ENCODE results near the gene BANK1. TPM values are rescaled to one million over a fixed set of nuclear protein-coding genes. Genes with fewer than 3 reads are reported as not detected.

Gene BANK1
- polyA plus RNA-seq, 6 donors from 2014 or later: 473 to 679 (median 597) TPM

DNA sequence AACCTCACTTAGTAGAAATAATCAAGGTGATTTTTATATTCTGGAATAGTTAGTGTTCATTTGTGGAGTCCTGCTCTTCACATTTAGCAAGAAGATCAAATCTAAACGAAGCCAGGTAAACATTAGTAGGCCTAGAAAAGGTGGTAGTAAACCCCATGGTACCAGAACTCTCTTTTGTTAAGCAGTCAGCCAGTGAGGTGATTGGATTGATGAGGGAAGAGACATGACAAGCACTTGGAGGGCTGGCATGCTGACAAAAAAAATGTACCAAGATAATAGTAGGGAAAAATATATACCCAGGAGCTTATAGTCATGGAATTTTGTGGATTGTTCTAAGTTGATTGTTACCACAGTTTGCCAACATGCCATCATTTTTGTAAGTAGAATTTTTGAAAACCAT is 163.8 kb downstream of the BANK1 start:
- H3K4me3 Mint-ChIP-seq: peak overlapping the region in 1 of 8 donors; percentile 29
- H3K27ac Mint-ChIP-seq: peak overlapping the region; percentile 24 to 81 (median 80)
- H3K36me3 Mint-ChIP-seq: peaks cover 21 to 50% of the 10 kb centered on the region in 2 donors
- H3K9me3 Mint-ChIP-seq: no peaks in the 10 kb centered on the region
- no peak for DNase-seq
- H3K27me3 Mint-ChIP-seq: no peaks in the 10 kb centered on the region
- peaks cover 28 to 40% (median 35%) of the 10 kb centered on the region in 3 donors for H3K4me1 Mint-ChIP-seq
- no peak for ATAC-seq (ENCODE audit: low read depth in 2 of 2)

DNA sequence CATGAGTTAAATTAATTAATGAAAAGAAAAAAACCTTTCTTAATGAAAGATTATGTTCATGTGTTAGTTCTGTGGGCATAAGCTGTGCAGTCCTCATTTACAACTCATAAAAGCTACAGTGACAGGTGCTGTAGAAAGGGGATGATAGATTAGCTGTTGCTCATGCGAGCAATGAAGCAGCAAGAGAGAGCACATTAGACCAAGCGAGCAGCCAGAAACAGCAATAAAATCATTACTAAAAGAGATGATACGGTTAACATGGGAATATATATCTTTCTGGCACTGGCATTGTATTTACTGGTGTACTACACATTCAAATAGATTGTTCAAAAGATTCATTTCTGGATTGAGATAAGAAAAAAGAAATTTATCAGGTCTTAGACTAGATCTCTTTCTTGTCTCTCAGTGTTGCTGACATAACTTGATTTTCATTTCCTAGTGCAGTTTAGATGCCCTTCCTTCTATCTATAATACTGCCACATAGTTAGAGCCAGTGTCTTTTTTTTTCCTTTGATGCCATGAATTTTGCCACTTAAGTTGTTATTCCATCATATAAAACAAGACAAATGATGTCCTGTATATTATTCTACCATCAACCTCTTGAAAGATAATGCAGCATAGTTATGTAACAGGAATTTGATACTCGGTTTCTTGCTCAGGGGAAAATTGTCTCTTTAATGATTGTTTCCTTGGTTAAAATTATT is 164.6 kb downstream of the BANK1 start:
- no peak for DNase-seq
- no peaks in the 10 kb centered on the region for H3K9me3 Mint-ChIP-seq
- peaks cover 28 to 42% (median 37%) of the 10 kb centered on the region in 3 donors for H3K4me1 Mint-ChIP-seq
- H3K36me3 Mint-ChIP-seq: peaks cover 23 to 54% of the 10 kb centered on the region in 2 donors
- H3K27ac Mint-ChIP-seq: peak overlapping the region; percentile 50 to 92 (median 80)
- H3K27me3 Mint-ChIP-seq: no peaks in the 10 kb centered on the region
- H3K4me3 Mint-ChIP-seq: no peak overlapping the region
- ATAC-seq (ENCODE audit: low read depth in 2 of 2): peak in 1 of 2 donors; percentile 32

DNA sequence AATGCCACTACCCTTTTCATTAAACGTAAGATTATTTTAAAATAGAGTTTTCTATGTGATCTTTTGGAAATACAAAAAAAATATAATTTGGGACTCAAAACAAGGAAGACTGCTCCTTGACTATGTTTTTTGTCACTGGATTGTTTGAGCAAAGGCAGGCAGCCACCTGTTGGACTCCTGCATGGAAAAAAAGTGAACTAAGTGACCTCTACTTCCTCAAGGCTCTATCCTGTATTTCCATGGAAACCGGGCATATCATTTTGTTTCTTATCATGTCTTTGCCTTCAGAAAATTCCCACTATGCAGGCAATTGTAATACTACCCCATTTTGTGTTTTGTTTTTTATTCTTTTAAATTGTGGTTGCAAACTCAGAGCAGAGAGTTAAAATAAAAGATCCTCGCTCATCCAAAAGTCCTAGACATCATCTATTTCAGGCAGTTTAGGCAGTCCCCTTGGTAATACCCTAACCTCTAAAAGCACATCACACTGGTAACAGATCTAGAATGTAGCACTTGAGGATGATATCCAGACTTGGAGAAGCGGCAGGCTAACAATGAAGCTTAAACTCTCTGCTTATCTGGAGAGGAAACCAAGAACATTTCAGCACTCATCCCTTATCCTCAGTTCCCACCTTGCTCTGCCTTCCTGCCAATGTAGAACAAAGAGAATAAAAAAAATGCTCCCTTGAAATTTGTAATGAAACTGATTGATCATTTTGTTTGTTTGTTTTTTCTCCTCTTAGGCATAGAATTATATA is 165.7 kb downstream of the BANK1 start:
- DNase-seq: no peak

DNA sequence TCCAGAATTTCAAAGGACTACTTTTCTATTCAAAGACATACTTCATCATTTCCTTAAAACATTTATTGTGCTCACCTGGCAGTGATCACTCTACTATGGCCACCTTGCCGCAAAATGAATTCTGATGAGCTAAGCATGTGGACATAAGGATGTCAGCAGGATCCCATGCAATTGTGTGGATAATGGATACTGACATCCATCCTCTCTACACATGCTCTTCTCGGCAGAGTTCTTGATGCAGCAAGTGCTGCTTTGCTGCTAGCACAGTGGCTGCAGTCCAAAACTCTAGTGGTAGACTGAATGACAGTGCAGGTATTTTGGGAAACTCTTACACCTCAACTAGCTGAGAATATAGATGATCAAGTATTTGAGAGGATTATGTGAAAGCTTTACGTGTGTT is 168.0 kb downstream of the BANK1 start:
- DNase-seq (no peak), ATAC-seq (ENCODE audit: low read depth in 2 of 2) (no peak)
- peaks cover 42 to 73% of the 10 kb centered on the region in 2 donors for H3K36me3 Mint-ChIP-seq
- no peak overlapping the region for H3K4me3 Mint-ChIP-seq
- no peaks in the 10 kb centered on the region for H3K9me3 Mint-ChIP-seq
- H3K27me3 Mint-ChIP-seq: no peaks in the 10 kb centered on the region
- H3K27ac Mint-ChIP-seq: peak overlapping the region in 1 of 6 donors; percentile 64
- H3K4me1 Mint-ChIP-seq: peaks cover 39 to 54% (median 49%) of the 10 kb centered on the region in 3 donors

More for the DNA sequence above, 165.7 kb downstream of the BANK1 start:
- H3K27ac Mint-ChIP-seq: peak overlapping the region; percentile 18 to 84 (median 74)
- H3K27me3 Mint-ChIP-seq: no peaks in the 10 kb centered on the region
- H3K4me3 Mint-ChIP-seq: no peak overlapping the region
- H3K9me3 Mint-ChIP-seq: no peaks in the 10 kb centered on the region
- no peak for ATAC-seq (ENCODE audit: low read depth in 2 of 2)
- H3K36me3 Mint-ChIP-seq: peaks cover 29 to 58% of the 10 kb centered on the region in 2 donors
- H3K4me1 Mint-ChIP-seq: peaks cover 33 to 43% (median 42%) of the 10 kb centered on the region in 3 donors

DNA sequence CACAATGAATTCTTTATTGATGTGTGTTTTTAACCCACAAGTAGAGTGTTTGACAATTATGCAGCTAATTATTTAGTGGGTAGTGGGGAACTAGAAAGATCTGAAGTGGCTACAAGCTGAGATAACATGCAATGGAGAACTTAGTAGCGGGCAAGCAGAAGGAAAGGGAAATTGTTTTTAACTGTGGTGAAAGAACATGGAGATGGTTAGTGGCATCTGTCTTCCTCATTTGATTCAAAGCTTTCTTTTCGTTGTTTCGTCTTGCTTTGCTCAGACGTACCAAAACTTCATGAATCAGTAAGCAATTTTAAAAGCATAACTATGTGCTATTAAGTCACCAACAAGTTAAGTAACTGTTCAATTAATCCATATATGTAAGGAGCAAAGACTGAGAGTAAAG is 169.9 kb downstream of the BANK1 start:
- Mint-ChIP-seq H3K27ac (peak overlapping the region in 3 of 6 donors; percentile 57 to 80 (median 65)), H3K4me3 (no peak overlapping the region), H3K9me3 (peaks cover 0 to 2% (median 0%) of the 10 kb centered on the region in 7 donors), H3K27me3 (no peaks in the 10 kb centered on the region), H3K36me3 (peaks cover 37 to 65% of the 10 kb centered on the region in 2 donors), H3K4me1 (peaks cover 27 to 43% (median 41%) of the 10 kb centered on the region in 3 donors)
- no peak for DNase-seq
- no peak for ATAC-seq (ENCODE audit: low read depth in 2 of 2)

DNA sequence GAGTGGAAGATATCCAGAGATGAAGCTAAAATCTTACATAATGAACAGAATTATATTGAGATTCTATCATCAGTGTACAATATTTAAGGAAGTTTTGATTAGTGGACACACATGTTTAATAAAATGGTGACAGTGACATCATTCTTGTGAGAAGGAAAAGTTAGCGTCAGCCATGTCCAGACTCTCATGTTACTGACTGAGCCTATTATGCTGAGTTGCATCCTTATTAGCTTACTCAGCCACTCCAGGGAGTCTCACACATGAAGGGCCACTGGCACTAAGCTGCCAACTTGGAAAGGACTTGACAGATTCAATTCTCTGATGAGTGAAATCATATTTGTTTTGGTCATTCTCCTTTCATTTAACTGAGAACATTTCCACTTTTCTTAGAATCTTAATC is 170.6 kb downstream of the BANK1 start:
- Mint-ChIP-seq H3K27me3 (no peaks in the 10 kb centered on the region), H3K4me1 (peaks cover 27 to 43% (median 39%) of the 10 kb centered on the region in 3 donors), H3K9me3 (peaks cover 0 to 2% (median 0%) of the 10 kb centered on the region in 7 donors), H3K4me3 (no peak overlapping the region), H3K27ac (peak overlapping the region in 3 of 6 donors; percentile 12 to 83 (median 57)), H3K36me3 (peaks cover 37 to 61% of the 10 kb centered on the region in 2 donors)
- DNase-seq (no peak), ATAC-seq (ENCODE audit: low read depth in 2 of 2) (no peak)

DNA sequence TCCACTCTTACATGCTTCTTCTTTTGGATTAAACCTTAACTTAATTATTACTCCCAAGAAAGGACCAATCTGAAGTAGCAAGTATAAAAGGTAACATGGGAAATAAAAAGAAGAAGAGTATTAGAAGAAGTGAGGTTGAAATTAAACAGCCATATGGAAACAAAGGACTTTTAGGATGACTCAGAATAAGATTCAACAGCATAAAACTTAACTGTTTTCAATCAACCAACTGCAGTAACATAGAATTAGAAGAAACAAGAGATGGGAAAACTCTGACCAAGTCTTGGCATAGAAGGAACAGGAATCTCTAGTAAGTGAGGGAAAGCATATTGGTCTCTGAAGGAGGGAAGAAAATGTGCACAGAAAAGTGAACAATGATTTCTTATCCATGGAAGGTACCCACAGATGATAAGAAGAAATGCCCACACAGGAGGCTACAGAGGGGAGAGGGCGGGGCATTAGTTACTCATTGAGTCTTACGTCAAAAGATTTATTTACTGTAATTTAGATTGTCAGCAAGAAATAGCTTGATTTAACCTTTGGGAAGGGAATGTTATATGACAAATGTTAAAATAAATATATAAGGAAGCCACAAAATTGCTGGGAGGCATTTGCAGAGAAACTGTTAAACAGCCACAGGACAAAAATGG is 177.3 kb downstream of the BANK1 start:
- Mint-ChIP-seq H3K27me3 (no peaks in the 10 kb centered on the region), H3K9me3 (peaks cover 0 to 5% (median 0%) of the 10 kb centered on the region in 7 donors), H3K27ac (peak overlapping the region; percentile 47 to 96 (median 82)), H3K4me1 (peaks cover 51 to 67% (median 63%) of the 10 kb centered on the region in 3 donors), H3K4me3 (peak overlapping the region in 2 of 8 donors; percentile 12 to 44), H3K36me3 (peaks cover 48 to 49% of the 10 kb centered on the region in 2 donors)
- DNase-seq: no peak
- no peak for ATAC-seq (ENCODE audit: low read depth in 2 of 2)

DNA sequence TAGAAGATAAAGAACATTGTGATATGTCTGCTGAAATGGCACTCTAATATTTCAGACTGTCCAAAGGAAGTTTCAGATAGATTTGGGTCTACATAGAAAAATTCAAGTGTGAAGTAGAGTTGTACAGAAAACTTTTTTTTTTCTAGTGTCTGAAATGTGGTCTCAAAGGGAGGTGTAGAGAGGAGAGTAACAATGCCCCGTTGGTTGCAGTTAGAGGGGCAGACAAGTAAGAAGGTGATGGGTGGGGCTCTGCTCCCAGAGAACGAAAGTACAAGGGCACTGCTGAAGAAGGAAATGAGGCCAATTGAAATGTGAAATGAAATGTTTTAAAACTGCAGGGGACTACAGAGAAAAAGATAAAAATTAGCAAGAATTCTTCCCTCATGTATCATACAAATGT is 177.8 kb downstream of the BANK1 start:
- ATAC-seq (ENCODE audit: low read depth in 2 of 2) (no peak), DNase-seq (no peak)
- Mint-ChIP-seq H3K27me3 (no peaks in the 10 kb centered on the region), H3K9me3 (peaks cover 0 to 5% (median 0%) of the 10 kb centered on the region in 7 donors), H3K27ac (peak overlapping the region; percentile 47 to 79 (median 58)), H3K36me3 (peaks cover 43 to 44% of the 10 kb centered on the region in 2 donors), H3K4me3 (peak overlapping the region in 2 of 8 donors; percentile 11 to 25), H3K4me1 (peaks cover 52 to 69% (median 64%) of the 10 kb centered on the region in 3 donors)

DNA sequence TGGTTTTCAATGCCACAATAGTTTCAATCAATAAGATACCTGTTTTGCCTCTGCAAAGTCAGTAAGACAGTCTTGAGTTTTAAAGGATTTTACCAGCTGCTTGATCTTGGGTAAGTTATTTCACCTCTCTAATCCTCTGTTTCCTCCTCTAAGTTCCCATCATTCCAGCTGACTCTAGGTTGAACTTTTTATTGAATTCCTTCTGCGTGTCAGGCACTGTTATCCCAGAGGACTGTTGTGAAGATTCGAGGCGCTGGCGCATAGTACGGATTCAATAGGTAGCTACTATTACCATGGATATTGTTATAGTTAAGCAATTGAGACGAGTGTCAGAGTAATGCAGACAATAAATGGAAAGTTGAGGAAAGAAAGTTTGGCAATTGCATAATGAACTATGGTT is 179.4 kb downstream of the BANK1 start:
- H3K9me3 Mint-ChIP-seq: peaks cover 0 to 2% (median 0%) of the 10 kb centered on the region in 7 donors
- peaks cover 36 to 37% of the 10 kb centered on the region in 2 donors for H3K36me3 Mint-ChIP-seq
- DNase-seq (no peak), ATAC-seq (ENCODE audit: low read depth in 2 of 2) (no peak)
- no peaks in the 10 kb centered on the region for H3K27me3 Mint-ChIP-seq
- H3K4me3 Mint-ChIP-seq: peak overlapping the region in 2 of 8 donors; percentile 22 to 24
- H3K4me1 Mint-ChIP-seq: peaks cover 54 to 73% (median 66%) of the 10 kb centered on the region in 3 donors
- peak overlapping the region in 5 of 6 donors; percentile 16 to 57 (median 28) for H3K27ac Mint-ChIP-seq

DNA sequence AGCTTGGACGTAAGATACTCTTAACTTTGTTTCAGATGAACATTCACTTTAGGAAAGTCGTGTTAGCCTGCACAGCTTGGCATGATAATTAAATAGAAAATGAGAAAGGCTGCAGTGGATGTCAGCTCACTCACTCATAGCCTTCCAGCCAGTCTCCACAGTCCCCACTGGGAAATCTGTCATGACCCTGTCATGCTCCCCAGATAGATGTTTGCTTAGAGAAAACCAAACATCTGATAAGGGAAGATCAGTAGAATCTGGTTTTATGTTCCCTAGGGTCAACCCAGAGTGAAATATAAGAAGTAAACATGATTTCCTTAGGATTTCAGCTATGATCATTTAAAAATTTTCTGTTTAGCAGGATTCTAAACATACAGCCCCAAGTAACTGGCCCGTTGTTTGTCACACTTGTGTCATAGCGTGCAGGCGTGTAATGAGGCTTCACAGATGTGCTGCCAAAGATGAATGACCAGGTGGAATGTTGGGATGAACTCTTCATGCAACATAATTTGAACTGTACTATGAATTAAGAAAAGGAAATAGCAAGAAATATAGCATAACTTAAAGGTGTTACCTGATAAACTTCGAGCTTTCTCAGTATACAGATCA is 180.1 kb downstream of the BANK1 start:
- Mint-ChIP-seq H3K4me3 (no peak overlapping the region), H3K4me1 (peaks cover 54 to 75% (median 67%) of the 10 kb centered on the region in 3 donors), H3K36me3 (peaks cover 33 to 36% of the 10 kb centered on the region in 2 donors), H3K27ac (peak overlapping the region; percentile 28 to 89 (median 56)), H3K9me3 (peaks cover 0 to 2% (median 0%) of the 10 kb centered on the region in 7 donors), H3K27me3 (no peaks in the 10 kb centered on the region)
- ATAC-seq (ENCODE audit: low read depth in 2 of 2) (no peak), DNase-seq (no peak)

DNA sequence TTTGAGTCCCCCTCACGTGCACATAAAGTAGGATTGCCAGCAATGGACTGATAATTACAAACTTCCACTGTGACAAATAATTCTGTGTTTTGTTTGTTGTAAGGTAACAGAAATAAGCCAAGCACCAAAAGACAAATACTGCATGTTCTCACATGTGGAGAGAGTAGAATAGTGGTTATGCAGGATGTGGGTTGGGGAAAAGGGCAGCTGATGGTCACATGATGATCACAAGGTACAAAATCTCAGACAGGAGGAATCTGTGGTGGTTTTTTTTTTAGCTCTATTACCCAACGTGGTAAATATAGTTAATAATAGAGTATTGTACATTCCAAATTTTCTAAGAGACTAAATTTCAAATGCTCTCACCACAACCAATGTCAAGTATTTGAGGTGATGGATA is 182.3 kb downstream of the BANK1 start:
- peak; percentile 70 to 78 for ATAC-seq (ENCODE audit: low read depth in 2 of 2)

DNA sequence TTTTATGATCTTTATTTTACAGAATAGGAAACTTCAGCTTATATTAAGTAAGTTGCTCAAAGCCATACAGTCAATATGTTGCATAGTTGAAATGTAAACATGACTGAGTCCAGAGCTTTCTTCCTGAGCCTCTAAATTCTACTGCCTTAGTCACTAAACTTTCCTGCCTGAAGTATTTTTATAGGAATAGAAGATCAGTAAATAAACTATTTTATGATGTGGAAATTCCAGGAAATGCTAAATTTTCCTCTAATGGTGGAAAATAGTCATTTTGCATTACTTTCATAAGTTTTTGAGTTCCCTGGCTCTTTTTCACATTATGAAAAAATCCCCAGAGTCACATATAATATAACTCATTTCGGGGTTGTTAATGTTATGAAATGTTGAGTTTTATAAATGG is 182.8 kb downstream of the BANK1 start:
- H3K9me3 Mint-ChIP-seq: peaks cover 0 to 1% (median 0%) of the 10 kb centered on the region in 7 donors
- H3K36me3 Mint-ChIP-seq: peaks cover 21 to 32% of the 10 kb centered on the region in 2 donors
- H3K27me3 Mint-ChIP-seq: no peaks in the 10 kb centered on the region
- ATAC-seq (ENCODE audit: low read depth in 2 of 2): no peak
- no peak overlapping the region for H3K4me3 Mint-ChIP-seq
- no peak for DNase-seq
- H3K27ac Mint-ChIP-seq: peak overlapping the region in 2 of 6 donors; percentile 51 to 54
- H3K4me1 Mint-ChIP-seq: peaks cover 40 to 73% (median 68%) of the 10 kb centered on the region in 3 donors

More for the DNA sequence above, 182.3 kb downstream of the BANK1 start:
- Mint-ChIP-seq H3K36me3 (peaks cover 27 to 38% of the 10 kb centered on the region in 2 donors), H3K4me3 (peak overlapping the region in 2 of 8 donors; percentile 1 to 62), H3K27me3 (no peaks in the 10 kb centered on the region), H3K4me1 (peaks cover 45 to 74% (median 73%) of the 10 kb centered on the region in 3 donors), H3K9me3 (peaks cover 0 to 2% (median 0%) of the 10 kb centered on the region in 7 donors), H3K27ac (peak overlapping the region in 5 of 6 donors; percentile 26 to 70 (median 56))
- DNase-seq: no peak
